ENCODE data around the gene FOXP2. TPM values are rescaled to one million over a fixed set of nuclear protein-coding genes. Genes with fewer than 3 reads are reported as not detected.
"Not testable (repeated sequence)": the region's sequence is repeated elsewhere in the genome, so short reads cannot be mapped to it uniquely, and the experiment has no call there.

FOXP2 gene
- total RNA-seq, 2 experiments from 2014 or later = not detected

- H3K36me3 Mint-ChIP-seq (ENCODE audit: low read depth) = no peaks in the 10 kb centered on the region
- no peak overlapping the region for H3K4me3 Mint-ChIP-seq
- CTCF ChIA-PET = no interaction called here
- POLR2A ChIA-PET = no interaction called here
- ATAC-seq (no peak), DNase-seq (no peak)
- no peaks in the 10 kb centered on the region for H3K27me3 Mint-ChIP-seq (ENCODE audit: low read depth)
- H3K27ac Mint-ChIP-seq = no peak overlapping the region
- no peaks in the 10 kb centered on the region for H3K9me3 Mint-ChIP-seq (ENCODE audit: insufficient read depth)
- H3K4me1 Mint-ChIP-seq (ENCODE audit: low read depth) = no peaks in the 10 kb centered on the region
Measured at GRCh38 chr7:114478384-114478783, 63.8 kb downstream of the FOXP2 start.

GRCh38 chr7:114481999-114482398, 67.4 kb downstream of the FOXP2 start:
- Mint-ChIP-seq H3K27me3 (ENCODE audit: low read depth) (no peaks in the 10 kb centered on the region), H3K4me1 (ENCODE audit: low read depth) (no peaks in the 10 kb centered on the region), H3K27ac (no peak overlapping the region), H3K4me3 (no peak overlapping the region), H3K36me3 (ENCODE audit: low read depth) (no peaks in the 10 kb centered on the region), H3K9me3 (ENCODE audit: insufficient read depth) (no peaks in the 10 kb centered on the region)
- CTCF ChIA-PET = no interaction called here
- DNase-seq = no peak
- POLR2A ChIA-PET = no interaction called here
- no peak for ATAC-seq

GRCh38 chr7:114484226-114484625, 69.6 kb downstream of the FOXP2 start:
- Mint-ChIP-seq H3K36me3 (ENCODE audit: low read depth) (no peaks in the 10 kb centered on the region), H3K27ac (no peak overlapping the region), H3K4me1 (ENCODE audit: low read depth) (no peaks in the 10 kb centered on the region), H3K9me3 (ENCODE audit: insufficient read depth) (peaks cover 5% of the 10 kb centered on the region), H3K4me3 (no peak overlapping the region), H3K27me3 (ENCODE audit: low read depth) (no peaks in the 10 kb centered on the region)
- ChIA-PET CTCF (no interaction called here), POLR2A (no interaction called here)
- no peak for DNase-seq
- no peak for ATAC-seq

GRCh38 chr7:114487174-114487573, 72.6 kb downstream of the FOXP2 start:
- no peak overlapping the region for H3K4me3 Mint-ChIP-seq
- no peak for ATAC-seq
- H3K4me1 Mint-ChIP-seq (ENCODE audit: low read depth) = no peaks in the 10 kb centered on the region
- peaks cover 5% of the 10 kb centered on the region for H3K9me3 Mint-ChIP-seq (ENCODE audit: insufficient read depth)
- H3K36me3 Mint-ChIP-seq (ENCODE audit: low read depth) = no peaks in the 10 kb centered on the region
- no peak for DNase-seq
- H3K27ac Mint-ChIP-seq = no peak overlapping the region
- ChIA-PET POLR2A (no interaction called here), CTCF (no interaction called here)
- no peaks in the 10 kb centered on the region for H3K27me3 Mint-ChIP-seq (ENCODE audit: low read depth)

- DNase-seq (no peak), ATAC-seq (no peak)
- H3K36me3 Mint-ChIP-seq (ENCODE audit: low read depth) = no peaks in the 10 kb centered on the region
- CTCF ChIA-PET = no interaction called here
- H3K27me3 Mint-ChIP-seq (ENCODE audit: low read depth) = no peaks in the 10 kb centered on the region
- H3K9me3 Mint-ChIP-seq (ENCODE audit: insufficient read depth) = peaks cover 5% of the 10 kb centered on the region
- POLR2A ChIA-PET = no interaction called here
- H3K4me3 Mint-ChIP-seq = no peak overlapping the region
- H3K4me1 Mint-ChIP-seq (ENCODE audit: low read depth) = no peaks in the 10 kb centered on the region
- no peak overlapping the region for H3K27ac Mint-ChIP-seq
Measured at GRCh38 chr7:114488696-114489095, 74.1 kb downstream of the FOXP2 start.

GRCh38 chr7:114497491-114497890, 82.9 kb downstream of the FOXP2 start:
- H3K4me1 Mint-ChIP-seq (ENCODE audit: low read depth); DNase-seq; H3K4me3 Mint-ChIP-seq; H3K27ac Mint-ChIP-seq; POLR2A ChIA-PET; H3K27me3 Mint-ChIP-seq (ENCODE audit: low read depth); CTCF ChIA-PET; H3K36me3 Mint-ChIP-seq (ENCODE audit: low read depth); H3K9me3 Mint-ChIP-seq (ENCODE audit: insufficient read depth); ATAC-seq: not testable (repeated sequence)

- ATAC-seq = no peak
- no peak overlapping the region for H3K4me3 Mint-ChIP-seq
Measured at GRCh38 chr7:114502454-114503254, 88.0 kb downstream of the FOXP2 start.

GRCh38 chr7:114504586-114504985, 90.0 kb downstream of the FOXP2 start:
- CTCF ChIA-PET = no interaction called here
- H3K27ac Mint-ChIP-seq = no peak overlapping the region
- no peaks in the 10 kb centered on the region for H3K4me1 Mint-ChIP-seq (ENCODE audit: low read depth)
- H3K36me3 Mint-ChIP-seq (ENCODE audit: low read depth) = no peaks in the 10 kb centered on the region
- no peaks in the 10 kb centered on the region for H3K9me3 Mint-ChIP-seq (ENCODE audit: insufficient read depth)
- DNase-seq = no peak
- POLR2A ChIA-PET = no interaction called here
- no peaks in the 10 kb centered on the region for H3K27me3 Mint-ChIP-seq (ENCODE audit: low read depth)
- no peak overlapping the region for H3K4me3 Mint-ChIP-seq
- no peak for ATAC-seq

More at GRCh38 chr7:114502454-114503254, 88.0 kb downstream of the FOXP2 start:
- no peaks in the 10 kb centered on the region for H3K4me1 Mint-ChIP-seq (ENCODE audit: low read depth)
- CTCF ChIA-PET = no interaction called here
- no peaks in the 10 kb centered on the region for H3K27me3 Mint-ChIP-seq (ENCODE audit: low read depth)
- no peaks in the 10 kb centered on the region for H3K9me3 Mint-ChIP-seq (ENCODE audit: insufficient read depth)
- H3K27ac Mint-ChIP-seq = no peak overlapping the region
- POLR2A ChIA-PET = no interaction called here
- no peak for DNase-seq
- no peaks in the 10 kb centered on the region for H3K36me3 Mint-ChIP-seq (ENCODE audit: low read depth)

- no peak for ATAC-seq
- Mint-ChIP-seq H3K36me3 (ENCODE audit: low read depth) (no peaks in the 10 kb centered on the region), H3K9me3 (ENCODE audit: insufficient read depth) (no peaks in the 10 kb centered on the region), H3K4me3 (no peak overlapping the region), H3K27me3 (ENCODE audit: low read depth) (no peaks in the 10 kb centered on the region), H3K4me1 (ENCODE audit: low read depth) (no peaks in the 10 kb centered on the region), H3K27ac (no peak overlapping the region)
- POLR2A ChIA-PET = no interaction called here
- DNase-seq = no peak
- CTCF ChIA-PET = no interaction called here
Measured at GRCh38 chr7:114507381-114507780, 92.8 kb downstream of the FOXP2 start.

- no peak overlapping the region for H3K27ac Mint-ChIP-seq
- ChIA-PET CTCF (no interaction called here), POLR2A (no interaction called here)
- H3K4me1 Mint-ChIP-seq (ENCODE audit: low read depth) = no peaks in the 10 kb centered on the region
- H3K27me3 Mint-ChIP-seq (ENCODE audit: low read depth) = no peaks in the 10 kb centered on the region
- H3K36me3 Mint-ChIP-seq (ENCODE audit: low read depth) = no peaks in the 10 kb centered on the region
- no peaks in the 10 kb centered on the region for H3K9me3 Mint-ChIP-seq (ENCODE audit: insufficient read depth)
- DNase-seq (no peak), ATAC-seq (no peak)
- H3K4me3 Mint-ChIP-seq = no peak overlapping the region
Measured at GRCh38 chr7:114508086-114508485, 93.5 kb downstream of the FOXP2 start.

- H3K27ac Mint-ChIP-seq; CTCF ChIA-PET; H3K9me3 Mint-ChIP-seq (ENCODE audit: insufficient read depth); ATAC-seq; DNase-seq; H3K4me3 Mint-ChIP-seq; POLR2A ChIA-PET; H3K27me3 Mint-ChIP-seq (ENCODE audit: low read depth); H3K4me1 Mint-ChIP-seq (ENCODE audit: low read depth); H3K36me3 Mint-ChIP-seq (ENCODE audit: low read depth): not testable (repeated sequence)
Measured at GRCh38 chr7:114510824-114511223, 96.2 kb downstream of the FOXP2 start.

- no peak overlapping the region for H3K27ac Mint-ChIP-seq
- no peaks in the 10 kb centered on the region for H3K36me3 Mint-ChIP-seq (ENCODE audit: low read depth)
- H3K4me1 Mint-ChIP-seq (ENCODE audit: low read depth) = no peaks in the 10 kb centered on the region
- H3K27me3 Mint-ChIP-seq (ENCODE audit: low read depth) = no peaks in the 10 kb centered on the region
- DNase-seq = no peak
- ATAC-seq = no peak
- ChIA-PET CTCF (no interaction called here), POLR2A (no interaction called here)
- no peak overlapping the region for H3K4me3 Mint-ChIP-seq
- H3K9me3 Mint-ChIP-seq (ENCODE audit: insufficient read depth) = no peaks in the 10 kb centered on the region
Measured at GRCh38 chr7:114519240-114519639, 104.6 kb downstream of the FOXP2 start.

- ATAC-seq = no peak
- CTCF ChIA-PET = no interaction called here
- H3K27me3 Mint-ChIP-seq (ENCODE audit: low read depth) = no peaks in the 10 kb centered on the region
Measured at GRCh38 chr7:114522081-114522480, 107.5 kb downstream of the FOXP2 start.

More at GRCh38 chr7:114522081-114522480, 107.5 kb downstream of the FOXP2 start:
- H3K4me3 Mint-ChIP-seq = no peak overlapping the region
- no peaks in the 10 kb centered on the region for H3K9me3 Mint-ChIP-seq (ENCODE audit: insufficient read depth)
- H3K27ac Mint-ChIP-seq = no peak overlapping the region
- POLR2A ChIA-PET = no interaction called here
- no peaks in the 10 kb centered on the region for H3K36me3 Mint-ChIP-seq (ENCODE audit: low read depth)
- DNase-seq = no peak
- H3K4me1 Mint-ChIP-seq (ENCODE audit: low read depth) = no peaks in the 10 kb centered on the region

Data from activated CD8-positive, alpha-beta T cell treated with anti-CD3 and anti-CD28 coated beads, Interleukin-2, amount 10 ng/mL, durations not matched to agents 7 days and 5 days (primary cell).